CD4-positive, alpha-beta T cell treated with Interleukin-10 for 1 hour (primary cell): Measurements from ENCODE around the gene SEPTIN8.

Experiments
- DNase-seq: peaks from one replicate; pipeline ENCODE4 v3.0.0-alpha.2; 2020

Gene SEPTIN8

GRCh38 chr5:132777209-132778069, at the start of gene SEPTIN8:
SEPTIN8 (minus strand) TSS chr5:132777239; CDS start chr5:132777137, 102 bp downstream.
- DNase-seq: peak; percentile 52

GRCh38 chr5:132826424-132827082, 49.5 kb upstream of the SEPTIN8 start:
- DNase-seq: no peak

- no peak for DNase-seq
These were observed 48.9 kb upstream of the SEPTIN8 start for GRCh38 chr5:132825834-132826391.

- no peak for DNase-seq
These were observed 48.2 kb upstream of the SEPTIN8 start for GRCh38 chr5:132825033-132825833.

GRCh38 chr5:132824426-132824825, 47.4 kb upstream of the SEPTIN8 start:
- no peak for DNase-seq

- DNase-seq: no peak
These were observed 46.5 kb upstream of the SEPTIN8 start for GRCh38 chr5:132823481-132824050.

GRCh38 chr5:132822650-132823480, 45.8 kb upstream of the SEPTIN8 start:
- DNase-seq: no peak

- no peak for DNase-seq
These were observed 44.8 kb upstream of the SEPTIN8 start for GRCh38 chr5:132821791-132822190.

GRCh38 chr5:132821350-132821749, 44.3 kb upstream of the SEPTIN8 start:
- no peak for DNase-seq

GRCh38 chr5:132820162-132820754, 43.2 kb upstream of the SEPTIN8 start:
- peak; percentile 88 for DNase-seq

GRCh38 chr5:132819468-132819867, 42.4 kb upstream of the SEPTIN8 start:
- DNase-seq: no peak

GRCh38 chr5:132817011-132817410, 40.0 kb upstream of the SEPTIN8 start:
- DNase-seq: no peak

GRCh38 chr5:132816554-132816953, 39.5 kb upstream of the SEPTIN8 start:
- DNase-seq: no peak

GRCh38 chr5:132816083-132816482, 39.0 kb upstream of the SEPTIN8 start:
- no peak for DNase-seq

GRCh38 chr5:132815454-132815853, 38.4 kb upstream of the SEPTIN8 start:
- DNase-seq: no peak

- DNase-seq: no peak
These were observed 37.7 kb upstream of the SEPTIN8 start for GRCh38 chr5:132814503-132815294.

- DNase-seq: peak; percentile 34
These were observed 36.8 kb upstream of the SEPTIN8 start for GRCh38 chr5:132813599-132814502.

GRCh38 chr5:132812781-132813598, 36.0 kb upstream of the SEPTIN8 start, which contains the start of gene SOWAHA:
SOWAHA (plus strand) TSS chr5:132813302; CDS start chr5:132813622, 320 bp downstream.
- no peak for DNase-seq
